SK-N-SH treated with all-trans-retinoic acid at 6 μM for 48 hours (cell line): Measurements from ENCODE around the gene NOC4L.

Experiments
- ATAC-seq: fragments of 200-7000 bp; cut with Tn5 transposase; 3 replicates; pipeline ENCODE4 v1.9.1; 2020; ENCODE audit warnings: mild to moderate bottlenecking, moderate library complexity
- ARNTL ChIP-seq: fragments of 450-650 bp; formaldehyde crosslinking; IDR thresholded peaks from 2 replicates; pipeline ENCODE4 v1.5.0; 2020; ENCODE audit warnings: low read depth, mild to moderate bottlenecking, moderate library complexity, borderline replicate concordance
- CREB5 ChIP-seq: fragments of 250-450 bp; sonication (Bioruptor Pico); IDR thresholded peaks from 2 replicates; pipeline ENCODE4 v1.5.1; 2020; ENCODE audit warnings: low read depth, mild to moderate bottlenecking, moderate library complexity
- CSDC2 ChIP-seq: fragments of 250-450 bp; sonication (Bioruptor Pico); IDR thresholded peaks from 2 replicates; pipeline ENCODE4 v1.5.0; 2020; ENCODE audit warnings: mild to moderate bottlenecking, moderate library complexity
- CSRNP3 ChIP-seq: fragments of 250-450 bp; sonication (Bioruptor Pico); IDR thresholded peaks from 2 replicates; pipeline ENCODE4 v1.5.1; 2021; ENCODE audit warnings: mild to moderate bottlenecking, moderate library complexity
- ESRRG ChIP-seq: fragments of 250-450 bp; sonication (Bioruptor Pico); IDR thresholded peaks from 2 replicates; pipeline ENCODE4 v1.6.1; 2021; ENCODE audit warnings: mild to moderate bottlenecking
- GLIS3 ChIP-seq: fragments of 250-450 bp; sonication (Bioruptor Pico); IDR thresholded peaks from 2 replicates; pipeline ENCODE4 v1.5.0; 2020; ENCODE audit warnings: mild to moderate bottlenecking, moderate library complexity
- ISL1 ChIP-seq: fragments of 250-450 bp; sonication (Bioruptor Pico); IDR thresholded peaks from 2 replicates; pipeline ENCODE4 v2.1.2; 2022; ENCODE audit warnings: mild to moderate bottlenecking, moderate library complexity
- OSR1 ChIP-seq: fragments of 250-450 bp; sonication (Bioruptor Pico); IDR thresholded peaks from 2 replicates; pipeline ENCODE4 v1.8.0; 2022; ENCODE audit warnings: moderate library complexity, mild to moderate bottlenecking, inconsistent platforms
- PATZ1 ChIP-seq: fragments of 250-450 bp; sonication (Bioruptor Pico); IDR thresholded peaks from 2 replicates; pipeline ENCODE4 v1.8.0; 2020; ENCODE audit warnings: mild to moderate bottlenecking, moderate library complexity, borderline replicate concordance
- POU6F1 ChIP-seq: fragments of 250-450 bp; sonication (Bioruptor Pico); IDR thresholded peaks from 2 replicates; pipeline ENCODE4 v1.8.0; 2021; ENCODE audit warnings: low read depth, mild to moderate bottlenecking, moderate library complexity, borderline replicate concordance
- PPARA ChIP-seq: fragments of 250-450 bp; sonication (Bioruptor Pico); IDR thresholded peaks from 2 replicates; pipeline ENCODE4 v1.5.0; 2020; ENCODE audit warnings: mild to moderate bottlenecking, borderline replicate concordance
- RARB ChIP-seq: fragments of 250-450 bp; sonication (Bioruptor Pico); IDR thresholded peaks from 2 replicates; pipeline ENCODE4 v1.8.0; 2021; ENCODE audit warnings: mild to moderate bottlenecking, moderate library complexity
- SNAI2 ChIP-seq: fragments of 250-450 bp; sonication (Bioruptor Pico); IDR thresholded peaks from 2 replicates; pipeline ENCODE4 v1.5.0; 2020; ENCODE audit warnings: mild to moderate bottlenecking, moderate library complexity
- TCF4 ChIP-seq: fragments of 250-450 bp; sonication (Bioruptor Pico); IDR thresholded peaks from 2 replicates; pipeline ENCODE4 v1.8.0; 2021; ENCODE audit warnings: mild to moderate bottlenecking, moderate library complexity, borderline replicate concordance
- TOX ChIP-seq: fragments of 250-450 bp; sonication (Bioruptor Pico); IDR thresholded peaks from 2 replicates; pipeline ENCODE4 v1.8.0; 2021; ENCODE audit warnings: mild to moderate bottlenecking, moderate library complexity, borderline replicate concordance
- TSHZ2 ChIP-seq: fragments of 250-450 bp; sonication (Bioruptor Pico); IDR thresholded peaks from 2 replicates; pipeline ENCODE4 v1.5.0; 2020; ENCODE audit warnings: mild to moderate bottlenecking, moderate library complexity
- ZC3H10 ChIP-seq: fragments of 250-450 bp; sonication (Bioruptor Pico); IDR thresholded peaks from 2 replicates; pipeline ENCODE4 v1.5.1; 2021; ENCODE audit warnings: mild to moderate bottlenecking, moderate library complexity
- ZFP3 ChIP-seq: fragments of 250-450 bp; sonication (Bioruptor Pico); IDR thresholded peaks from 2 replicates; pipeline ENCODE4 v1.5.0; 2020; ENCODE audit warnings: mild to moderate bottlenecking, moderate library complexity
- ZFP30 ChIP-seq: fragments of 450-650 bp; formaldehyde crosslinking; IDR thresholded peaks from 2 replicates; pipeline ENCODE4 v1.5.0; 2022; ENCODE audit warnings: mild to moderate bottlenecking, moderate library complexity
- ZNF565 ChIP-seq: fragments of 450-650 bp; formaldehyde crosslinking; conservative IDR thresholded peaks from 2 replicates; pipeline ENCODE4 v1.5.0; 2020; ENCODE audit warnings: low read depth, mild to moderate bottlenecking, moderate library complexity
- ZNF70 ChIP-seq: fragments of 450-650 bp; formaldehyde crosslinking; IDR thresholded peaks from 2 replicates; pipeline ENCODE4 v1.5.0; 2020; ENCODE audit warnings: mild to moderate bottlenecking, moderate library complexity
- ZNF8 ChIP-seq: fragments of 450-650 bp; formaldehyde crosslinking; IDR thresholded peaks from 2 replicates; pipeline ENCODE4 v1.5.0; 2020; ENCODE audit warnings: mild to moderate bottlenecking, moderate library complexity

NOC4L gene

GRCh38 chr12:132171968-132172521 lies 27.8 kb downstream of the NOC4L start:
- no peak for TF ChIP-seq ISL1 (CRISPR knock-in tag)
- TF ChIP-seq CSRNP3: no peak
- no peak for TF ChIP-seq ZC3H10
- no peak for TF ChIP-seq PPARA (CRISPR knock-in tag)
- TF ChIP-seq TOX (CRISPR knock-in tag): no peak
- no peak for TF ChIP-seq CSDC2
- no peak for TF ChIP-seq GLIS3 (CRISPR knock-in tag)
- TF ChIP-seq TSHZ2 (CRISPR knock-in tag): no peak
- TF ChIP-seq ZNF8 (CRISPR knock-in tag): no peak
- no peak for TF ChIP-seq OSR1
- no peak for TF ChIP-seq ZFP3 (CRISPR knock-in tag)
- TF ChIP-seq ESRRG (CRISPR knock-in tag): no peak
- no peak for TF ChIP-seq SNAI2 (CRISPR knock-in tag)
- no peak for TF ChIP-seq ZFP30 (CRISPR knock-in tag)
- ATAC-seq: no peak

GRCh38 chr12:132172619-132173018 lies 28.4 kb downstream of the NOC4L start:
- no peak for ATAC-seq
- TF ChIP-seq RARB (CRISPR knock-in tag) (no peak), ARNTL (CRISPR knock-in tag) (no peak), CREB5 (CRISPR knock-in tag) (no peak), CSDC2 (no peak), ZNF70 (no peak), CSRNP3 (no peak), PATZ1 (CRISPR knock-in tag) (no peak), POU6F1 (CRISPR knock-in tag) (no peak), ISL1 (CRISPR knock-in tag) (no peak), GLIS3 (CRISPR knock-in tag) (no peak), TCF4 (CRISPR knock-in tag) (no peak), PPARA (CRISPR knock-in tag) (no peak), SNAI2 (CRISPR knock-in tag) (no peak), ZNF565 (no peak)
